Endothelial cell of umbilical vein (primary cell): Measurements from ENCODE around the gene LCNL1.

ENCODE experiments used
- CTCF ChIP-seq, 2 donors: IDR thresholded peaks; 1 replicate in 1 of 2; 2 replicates in 1 of 2; pipeline ENCODE4 v1.5.1; 2011; ENCODE audit warnings: low read length in 2 of 2, mild to moderate bottlenecking in 2 of 2, moderate library complexity in 2 of 2, control low read depth in 1 of 2, inconsistent platforms in 1 of 2, low read depth in 1 of 2; ENCODE audit not compliant: insufficient read depth in 1 of 2; ENCODE audit errors: extremely low read depth in 1 of 2
- EZH2 ChIP-seq: IDR thresholded peaks from 2 replicates; pipeline ENCODE4 v1.6.1; 2012; ENCODE audit warnings: borderline replicate concordance, low read depth, mild to moderate bottlenecking, moderate library complexity, low read length, inconsistent platforms; ENCODE audit not compliant: severe bottlenecking
- TF ChIP-seq, protein P1 (sequence below): IDR thresholded peaks from 2 replicates; pipeline ENCODE4 v1.6.1; 2011; ENCODE audit not compliant: insufficient read depth, insufficient read length

GRCh38 chr9:137007816-137008270, 25.1 kb downstream of the LCNL1 start:
- TF ChIP-seq CTCF (IDR thresholded peaks at IDR 0.05; ENCODE audit: extremely low read depth in 1 of 2, insufficient read depth in 1 of 2, low read depth in 1 of 2, low read length in 2 of 2) = no peak
- no peak for TF ChIP-seq EZH2
- TF ChIP-seq, protein P1, sequence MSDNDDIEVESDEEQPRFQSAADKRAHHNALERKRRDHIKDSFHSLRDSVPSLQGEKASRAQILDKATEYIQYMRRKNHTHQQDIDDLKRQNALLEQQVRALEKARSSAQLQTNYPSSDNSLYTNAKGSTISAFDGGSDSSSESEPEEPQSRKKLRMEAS = no peak
